CD4-positive, alpha-beta T cell treated with Interleukin-17A for 4 hours (primary cell): ENCODE results near the gene SHISA5.
A peak's percentile ranks its signal among the peaks of the same experiment; 100 is the strongest.
"Not testable (repeated sequence)": the region's sequence is repeated elsewhere in the genome, so short reads cannot be mapped to it uniquely, and the experiment has no call there.

Experiments
- DNase-seq: peaks from one replicate; pipeline ENCODE4 v3.0.0-alpha.2; 2020; ENCODE audit warnings: mixed read lengths

SHISA5 gene

GRCh38 chr3:48518638-48519276, 14.8 kb upstream of the SHISA5 start:
- peak; percentile 44 for DNase-seq

- DNase-seq: no peak
Measured at GRCh38 chr3:48518069-48518468, 14.1 kb upstream of the SHISA5 start.

GRCh38 chr3:48516571-48516970, 12.6 kb upstream of the SHISA5 start:
- peak; percentile 58 for DNase-seq

GRCh38 chr3:48514431-48515227, 10.7 kb upstream of the SHISA5 start:
- DNase-seq: peak; percentile 64

GRCh38 chr3:48511551-48511950, 7.6 kb upstream of the SHISA5 start:
- no peak for DNase-seq

GRCh38 chr3:48507256-48508061, 3.5 kb upstream of the SHISA5 start:
- DNase-seq: peak; percentile 84

GRCh38 chr3:48505968-48506504, 2.1 kb upstream of the SHISA5 start:
- DNase-seq: no peak

- DNase-seq: no peak
Measured at GRCh38 chr3:48505146-48505545, 1.2 kb upstream of the SHISA5 start.

- peak; percentile 46 for DNase-seq
Measured at GRCh38 chr3:48503401-48504050, 448 bp downstream of the SHISA5 start.

- no peak for DNase-seq
Measured at GRCh38 chr3:48502728-48503168, 1.2 kb downstream of the SHISA5 start.

GRCh38 chr3:48502121-48502520, 1.9 kb downstream of the SHISA5 start:
- DNase-seq: no peak

- no peak for DNase-seq
Measured at GRCh38 chr3:48501196-48501595, 2.8 kb downstream of the SHISA5 start.

GRCh38 chr3:48500656-48501055, 3.3 kb downstream of the SHISA5 start:
- no peak for DNase-seq

GRCh38 chr3:48493203-48493501, 10.8 kb downstream of the SHISA5 start:
- no peak for DNase-seq

GRCh38 chr3:48492461-48493202, 11.3 kb downstream of the SHISA5 start:
- DNase-seq: no peak

- no peak for DNase-seq
Measured at GRCh38 chr3:48486952-48487351, 17.0 kb downstream of the SHISA5 start.

- not testable (repeated sequence) for DNase-seq
Measured at GRCh38 chr3:48482822-48483221, 21.2 kb downstream of the SHISA5 start.

- not testable (repeated sequence) for DNase-seq
Measured at GRCh38 chr3:48480891-48481290, 23.1 kb downstream of the SHISA5 start.

- peak; percentile 76 for DNase-seq
Measured at GRCh38 chr3:48478626-48479555, 25.1 kb downstream of the SHISA5 start.

GRCh38 chr3:48477959-48478520, 25.9 kb downstream of the SHISA5 start:
- no peak for DNase-seq
